Stimulated activated CD8-positive, alpha-beta memory T cell treated with anti-CD3 and anti-CD28 coated beads, Interleukin-4, amount 100 ng/mL, for 48 hours (primary cell): ENCODE results near the gene CAMKK2.
"Not testable (repeated sequence)": the region's sequence is repeated elsewhere in the genome, so short reads cannot be mapped to it uniquely, and the experiment has no call there.

Experiments used
- DNase-seq: peaks from one replicate; pipeline ENCODE4 v3.0.0-alpha.2; 2020

Gene CAMKK2

GRCh38 chr12:121296618-121297434 is at the start of gene CAMKK2:
TSS of gene CAMKK2 (minus strand) at chr12:121296709. CDS start at chr12:121274526, 22,183 bp downstream.
- DNase-seq, result peak; percentile 88

DNA sequence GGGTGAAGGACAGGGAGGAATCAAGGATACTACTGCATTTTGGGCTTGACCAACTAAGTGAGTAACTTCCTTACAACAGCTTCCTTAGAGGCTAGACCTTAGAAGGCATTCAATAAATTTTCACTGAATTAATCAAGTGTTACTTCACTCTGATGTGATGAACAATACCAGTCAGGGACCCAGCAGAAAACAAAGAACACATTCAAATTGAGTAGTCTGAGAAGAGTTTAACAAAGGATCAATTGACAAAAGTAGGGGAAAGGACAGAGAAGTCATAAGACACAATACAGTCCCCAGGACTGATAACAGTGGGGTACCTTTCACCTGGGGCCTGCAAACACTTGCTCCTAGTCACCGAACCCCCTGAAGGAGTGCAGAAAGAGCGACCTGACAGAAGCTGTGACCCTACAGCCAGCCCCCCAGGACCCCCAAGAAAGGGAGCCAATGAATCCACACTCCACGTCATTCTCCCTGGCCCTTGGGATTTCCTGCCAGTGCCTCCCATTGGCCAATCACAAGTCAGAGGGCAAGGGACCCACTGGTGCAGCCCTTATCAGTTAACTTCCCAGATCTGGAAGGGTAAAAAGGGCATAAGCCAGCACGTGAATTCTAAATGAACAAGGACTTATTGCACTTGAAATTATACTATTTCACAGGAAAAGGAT is 48.8 kb upstream of the CAMKK2 start:
- DNase-seq, result no peak

GRCh38 chr12:121344506-121344905 is 48.0 kb upstream of the CAMKK2 start:
- DNase-seq, result no peak

DNA sequence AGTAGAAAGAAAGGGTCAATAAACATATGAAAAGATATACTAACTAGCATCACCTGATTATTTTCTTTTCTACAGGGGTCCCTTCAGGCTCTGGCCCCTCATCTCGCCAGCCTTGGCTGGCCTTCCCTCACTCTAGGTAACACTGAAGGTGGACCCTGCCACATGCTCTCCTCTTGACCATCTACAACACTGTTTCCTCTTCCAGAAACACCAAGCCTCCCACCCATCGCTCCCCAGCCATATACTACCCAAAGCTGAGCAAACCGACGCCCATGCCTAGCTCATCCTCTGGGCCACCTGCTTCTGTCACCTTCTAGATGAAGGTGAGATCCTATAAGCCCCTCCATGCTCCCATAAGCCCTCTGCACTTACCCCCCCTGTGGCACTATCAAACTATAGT is 40.9 kb upstream of the CAMKK2 start:
- DNase-seq, result no peak

GRCh38 chr12:121334513-121335343 is 38.2 kb upstream of the CAMKK2 start:
- DNase-seq, result no peak

DNA sequence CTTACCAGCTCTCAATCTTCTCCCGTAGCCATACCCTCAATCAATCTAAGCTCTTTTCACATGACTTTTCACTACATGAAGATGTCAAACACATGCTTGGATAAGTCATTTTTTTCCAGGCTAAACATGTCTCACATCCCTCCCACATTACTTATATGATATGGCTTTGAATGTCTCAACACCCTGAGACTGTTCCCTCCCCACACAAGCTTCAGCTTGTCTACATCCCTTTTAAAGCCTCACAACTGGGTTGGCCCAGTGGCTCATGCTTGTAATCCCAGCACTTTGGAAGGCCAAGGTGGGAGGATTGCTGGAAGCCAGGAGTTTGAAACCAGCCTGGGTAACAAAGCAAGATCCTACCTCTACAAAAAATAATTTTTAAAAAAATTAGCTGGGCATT is 37.2 kb upstream of the CAMKK2 start:
- DNase-seq, result no peak

GRCh38 chr12:121331248-121331647 is 34.7 kb upstream of the CAMKK2 start:
- no peak for DNase-seq

- DNase-seq, result no peak
Observed at GRCh38 chr12:121330692-121331091, 34.2 kb upstream of the CAMKK2 start.

DNA sequence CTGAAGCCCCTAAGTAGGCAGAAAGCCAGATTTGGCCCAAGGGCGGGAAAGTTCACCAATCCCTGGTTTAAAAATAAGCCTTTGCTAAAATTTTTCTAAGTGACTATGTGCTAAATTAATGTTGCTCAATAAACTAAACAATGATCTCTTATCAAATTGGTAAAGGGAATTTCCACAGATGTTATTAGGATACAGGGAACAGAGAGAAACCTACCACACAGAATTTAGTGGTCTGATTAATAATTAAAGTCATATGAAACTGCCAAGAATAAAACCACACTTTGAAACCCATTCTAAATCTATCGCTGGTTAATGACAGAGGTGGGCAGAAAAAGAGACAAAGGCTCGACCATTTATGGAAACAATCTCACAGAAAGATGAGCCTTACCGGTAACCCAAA is 33.7 kb upstream of the CAMKK2 start:
- DNase-seq, result no peak

DNA sequence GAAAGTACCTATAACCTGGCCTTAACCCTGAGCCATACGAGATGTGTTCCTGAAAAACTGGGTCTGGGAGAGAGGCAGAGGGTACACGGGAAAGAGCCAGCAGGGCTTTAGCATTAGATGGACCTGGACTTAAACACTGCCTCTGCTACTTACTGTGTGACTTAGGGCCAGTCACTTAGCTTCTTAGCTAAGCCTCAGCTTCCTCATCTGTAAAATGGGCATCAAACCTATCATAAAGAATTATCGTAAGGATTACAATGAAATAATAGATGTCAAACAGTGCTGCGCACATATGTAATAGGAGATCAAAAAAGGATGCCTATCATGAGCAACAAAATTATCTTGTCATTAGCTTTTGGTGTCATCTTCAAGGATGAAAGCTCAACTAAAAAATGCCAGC is 32.1 kb upstream of the CAMKK2 start:
- DNase-seq, result no peak

DNA sequence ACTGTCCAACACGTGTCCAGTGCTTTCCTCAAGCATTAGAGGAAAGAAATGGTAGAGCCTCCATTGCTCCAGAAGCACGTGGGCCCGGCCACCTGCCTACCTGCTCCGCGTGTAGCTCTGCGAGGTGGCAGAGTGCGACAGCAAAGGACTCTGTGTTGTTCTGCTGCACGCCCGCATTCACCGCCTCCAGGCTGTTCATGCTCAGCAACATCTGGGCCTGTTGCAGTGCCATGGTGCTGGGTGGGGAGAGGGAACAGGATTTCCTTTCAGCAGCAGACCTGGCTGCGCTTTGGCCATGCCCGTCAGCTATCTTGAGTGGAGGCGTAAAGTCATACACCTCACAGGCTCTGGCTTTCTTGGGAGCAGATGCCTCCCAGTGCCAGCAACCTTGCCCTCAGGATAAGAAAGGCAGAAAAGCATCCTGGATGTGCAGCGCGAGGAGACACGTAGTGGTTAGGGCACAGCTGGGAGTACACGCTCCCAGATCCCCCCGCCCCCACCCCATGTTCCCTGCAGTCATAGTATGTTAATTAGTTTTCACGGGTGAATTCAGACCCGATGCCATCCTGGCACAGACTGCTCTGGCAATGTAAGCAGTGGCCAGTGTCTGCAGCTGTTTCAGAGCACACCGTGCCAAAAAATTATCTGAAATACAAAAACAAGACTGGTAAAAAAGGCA is 30.6 kb upstream of the CAMKK2 start:
- no peak for DNase-seq

DNA sequence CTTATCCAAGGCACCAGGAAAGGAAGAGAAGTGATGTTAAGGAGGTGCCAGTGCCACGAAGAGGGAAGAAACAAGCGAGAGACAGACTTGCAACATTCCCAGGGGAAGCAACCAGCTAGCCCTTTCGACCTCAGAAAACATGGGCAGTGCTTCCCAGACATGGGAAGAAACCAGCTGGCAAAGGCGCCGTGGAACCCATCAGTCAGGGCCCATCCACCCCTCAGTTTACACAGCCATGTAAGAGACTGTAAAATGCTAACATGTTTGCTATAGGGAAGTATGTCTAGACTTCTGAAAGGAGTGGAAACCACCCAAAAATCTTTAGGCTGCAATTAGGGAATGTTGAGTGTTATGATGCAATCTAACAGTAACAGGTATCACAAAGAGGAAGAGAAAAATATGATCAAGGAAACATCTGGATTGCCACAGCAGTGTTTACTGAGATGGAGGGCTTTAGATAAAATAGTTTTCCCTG is 29.4 kb upstream of the CAMKK2 start:
- DNase-seq, result no peak

- no peak for DNase-seq
Observed at GRCh38 chr12:121323908-121324307, 27.4 kb upstream of the CAMKK2 start.

DNA sequence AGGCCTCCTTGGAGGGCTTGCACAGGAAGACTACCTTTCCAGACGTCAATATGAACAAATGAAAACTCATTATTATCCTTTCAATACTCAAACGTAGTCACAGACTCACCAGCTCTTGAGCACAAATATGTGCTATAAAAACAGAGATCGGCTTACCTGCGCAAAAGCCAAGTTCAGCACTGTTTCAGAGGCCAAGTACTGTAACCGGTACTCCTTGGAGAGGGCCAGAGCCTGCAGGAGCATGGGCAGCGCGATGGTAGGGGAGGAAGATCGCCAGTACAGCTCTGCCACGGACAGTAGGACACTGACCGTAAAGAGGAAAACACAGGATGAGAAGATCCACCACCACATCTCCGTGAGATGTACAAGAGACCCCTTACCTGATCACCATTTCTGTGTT is 21.6 kb upstream of the CAMKK2 start:
- DNase-seq, result no peak

DNA sequence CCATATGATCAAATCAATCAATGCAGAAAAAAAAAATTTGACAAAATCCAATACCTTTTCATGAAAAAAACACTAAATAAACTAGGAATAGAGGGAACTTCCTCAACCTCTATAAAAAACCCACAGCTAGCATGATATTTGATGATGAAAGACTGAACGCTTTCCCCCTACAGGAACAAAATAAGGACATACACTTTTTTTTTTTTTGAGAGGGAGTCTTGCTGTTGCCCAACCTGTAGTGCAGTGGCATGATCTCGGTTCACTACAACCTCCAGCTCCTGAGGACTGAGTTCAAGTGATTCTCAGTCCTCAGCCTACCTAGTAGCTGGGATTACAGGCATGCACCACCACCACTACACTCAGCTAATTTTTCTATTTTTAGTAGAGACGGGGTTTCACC is 17.9 kb upstream of the CAMKK2 start:
- DNase-seq, result no peak

GRCh38 chr12:121310231-121310630 is 13.7 kb upstream of the CAMKK2 start:
- not testable (repeated sequence) for DNase-seq

- DNase-seq, result not testable (repeated sequence)
Observed at GRCh38 chr12:121307397-121307796, 10.9 kb upstream of the CAMKK2 start.

DNA sequence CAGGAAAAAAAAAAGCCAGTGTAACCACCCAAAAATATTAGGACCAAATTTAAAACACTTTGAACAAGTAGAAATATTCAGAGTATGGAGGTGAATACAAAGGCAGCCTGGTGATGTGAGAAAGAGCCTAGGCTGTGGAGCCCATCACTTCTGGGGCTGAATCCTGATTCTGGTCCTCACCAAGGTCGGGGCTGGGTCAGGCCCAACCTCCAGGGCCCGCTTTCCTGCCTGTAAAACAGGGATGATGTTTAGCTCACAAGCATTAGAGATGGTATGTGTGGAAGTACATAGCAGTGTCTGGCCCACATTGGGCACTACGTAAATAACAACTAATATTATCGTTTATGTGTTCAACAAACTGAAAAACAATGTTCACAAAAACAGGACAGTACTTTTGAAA is 7.8 kb upstream of the CAMKK2 start:
- no peak for DNase-seq

- DNase-seq, result no peak
Observed at GRCh38 chr12:121301876-121302275, 5.4 kb upstream of the CAMKK2 start.

- no peak for DNase-seq
Observed at GRCh38 chr12:121300083-121300819, 3.7 kb upstream of the CAMKK2 start.

DNA sequence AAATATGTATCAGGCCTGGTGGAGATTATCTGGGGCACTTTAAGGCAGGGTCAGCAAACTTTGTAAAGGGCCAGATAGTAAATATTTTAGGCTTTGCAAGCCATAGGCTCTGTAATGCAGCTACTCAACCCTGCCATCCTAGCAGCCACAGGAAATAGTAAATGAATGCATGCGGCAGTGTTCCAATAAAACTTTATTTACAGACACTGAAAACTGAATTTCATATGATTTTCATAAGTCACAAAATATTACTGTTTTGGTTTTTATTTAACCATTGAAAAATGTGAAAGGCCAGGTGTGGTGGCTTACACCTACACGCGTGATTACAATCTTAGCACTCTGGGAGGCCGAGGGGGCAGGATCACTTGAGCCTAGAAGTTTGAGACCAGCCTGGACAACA is 3.2 kb upstream of the CAMKK2 start:
- no peak for DNase-seq

DNA sequence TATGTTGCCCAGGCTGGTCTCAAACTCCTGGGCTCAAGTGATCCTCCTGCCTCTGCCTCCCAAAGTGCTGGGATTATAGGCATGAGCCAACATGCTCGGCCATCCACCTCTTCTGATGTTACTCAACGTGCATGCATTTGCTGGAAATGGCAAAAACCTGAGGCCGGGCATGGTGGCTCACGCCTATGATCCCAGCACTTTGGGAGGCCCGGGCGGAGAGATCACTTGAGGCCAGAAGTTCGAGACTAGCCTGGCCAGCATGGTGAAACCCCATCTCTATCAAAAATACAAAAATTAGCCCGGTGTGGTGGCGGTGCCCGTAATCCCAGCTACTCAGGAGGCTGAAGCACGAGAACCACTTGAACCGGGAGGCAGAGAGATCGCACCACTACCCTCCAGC is 1.9 kb upstream of the CAMKK2 start:
- not testable (repeated sequence) for DNase-seq
